Hematopoietic multipotent progenitor cell treated with erythropoietin and hydrocortisone succinate and interleukin-3 and kit ligand, for 17 days (in vitro differentiated cells): ENCODE data around the gene EWSR1.
"Not testable (repeated sequence)": the region's sequence is repeated elsewhere in the genome, so short reads cannot be mapped to it uniquely, and the experiment has no call there.

Experiments
- DNase-seq: peaks from one replicate; pipeline ENCODE4 v3.0.0-alpha.2; 2015; ENCODE audit warnings: low spot score

Gene EWSR1

GRCh38 chr22:29267858-29268510 is at the start of gene EWSR1, which contains the start of gene RHBDD3:
TSS of gene EWSR1 (plus strand) at chr22:29268268. CDS start at chr22:29268337, 69 bp downstream.
TSS of gene RHBDD3 (minus strand) at chr22:29267981. CDS start at chr22:29265626, 2,355 bp downstream.
- DNase-seq = peak; percentile 98

GRCh38 chr22:29218758-29219408 is 49.2 kb upstream of the EWSR1 start:
- no peak for DNase-seq

GRCh38 chr22:29219409-29219782 is 48.7 kb upstream of the EWSR1 start:
- not testable (repeated sequence) for DNase-seq

GRCh38 chr22:29219881-29220670 is 48.0 kb upstream of the EWSR1 start:
- no peak for DNase-seq

- DNase-seq = no peak
Observed at GRCh38 chr22:29224121-29224858, 43.8 kb upstream of the EWSR1 start.

- no peak for DNase-seq
Observed at GRCh38 chr22:29224859-29225410, 43.1 kb upstream of the EWSR1 start.

- DNase-seq = no peak
Observed at GRCh38 chr22:29225422-29226090, 42.5 kb upstream of the EWSR1 start.

- no peak for DNase-seq
Observed at GRCh38 chr22:29226351-29226981, 41.6 kb upstream of the EWSR1 start.

GRCh38 chr22:29230972-29231875 is 36.8 kb upstream of the EWSR1 start:
- DNase-seq = no peak

GRCh38 chr22:29231971-29232959 is 35.8 kb upstream of the EWSR1 start:
- no peak for DNase-seq

- no peak for DNase-seq
Observed at GRCh38 chr22:29233277-29233877, 34.7 kb upstream of the EWSR1 start.

GRCh38 chr22:29240481-29240880 is 27.6 kb upstream of the EWSR1 start:
- not testable (repeated sequence) for DNase-seq

GRCh38 chr22:29243874-29244446 is 24.1 kb upstream of the EWSR1 start:
- DNase-seq = no peak

- peak; percentile 8 for DNase-seq
Observed at GRCh38 chr22:29244785-29245625, 23.1 kb upstream of the EWSR1 start.

- peak; percentile 82 for DNase-seq
Observed at GRCh38 chr22:29245626-29246385, 22.3 kb upstream of the EWSR1 start.

- DNase-seq = not testable (repeated sequence)
Observed at GRCh38 chr22:29247891-29248290, 20.2 kb upstream of the EWSR1 start.
